ENCODE measurements around the gene ZNF536.

GRCh38 chr19:30449078-30449590, 77.0 kb downstream of the ZNF536 start:
- TF ChIP-seq EZH2phosphoT487 (IDR thresholded peaks at IDR 0.05; ENCODE audit: low read length) (no peak), EZH2 (optimal IDR thresholded peaks at IDR 0.05; ENCODE audit: low read depth, low read length) (no peak)
